HG03354 (cell line): ENCODE results near the gene TMEM52.

Experiments used
- ATAC-seq: cut with Tn5 transposase; IDR thresholded peaks from one replicate; pipeline ENCODE4 v1.9.1; 2021; ENCODE audit warnings: mild to moderate bottlenecking; ENCODE audit not compliant: unreplicated experiment, poor library complexity, severe bottlenecking

The TMEM52 gene

GRCh38 chr1:1880617-1881312 lies 38.3 kb downstream of the TMEM52 start:
- ATAC-seq = no peak

- ATAC-seq = no peak
Observed at GRCh38 chr1:1879942-1880341, 39.1 kb downstream of the TMEM52 start.

- no peak for ATAC-seq
Observed at GRCh38 chr1:1877865-1878436, 41.1 kb downstream of the TMEM52 start.

GRCh38 chr1:1876335-1876930 lies 42.6 kb downstream of the TMEM52 start:
- no peak for ATAC-seq

GRCh38 chr1:1875932-1876331 lies 43.1 kb downstream of the TMEM52 start:
- no peak for ATAC-seq

GRCh38 chr1:1874901-1875300 lies 44.2 kb downstream of the TMEM52 start:
- ATAC-seq = no peak

GRCh38 chr1:1873186-1873585 lies 45.9 kb downstream of the TMEM52 start:
- no peak for ATAC-seq

- no peak for ATAC-seq
Observed at GRCh38 chr1:1872329-1872994, 46.6 kb downstream of the TMEM52 start.

- no peak for ATAC-seq
Observed at GRCh38 chr1:1869469-1869868, 49.6 kb downstream of the TMEM52 start.
